Activated naive CD8-positive, alpha-beta T cell (primary cell): ENCODE data around the gene DNM3.
"Not testable (repeated sequence)": the region's sequence is repeated elsewhere in the genome, so short reads cannot be mapped to it uniquely, and the experiment has no call there.

Source experiments
- H3K27ac Mint-ChIP-seq: one replicate; pipeline ENCODE4 v1.8.0; 2021; ENCODE audit warnings: mixed read lengths
- H3K27me3 Mint-ChIP-seq: one replicate; pipeline ENCODE4 v1.8.0; 2021; ENCODE audit warnings: mixed read lengths
- H3K36me3 Mint-ChIP-seq: one replicate; pipeline ENCODE4 v1.8.0; 2021; ENCODE audit warnings: mixed read lengths
- H3K4me1 Mint-ChIP-seq: one replicate; pipeline ENCODE4 v1.8.0; 2021; ENCODE audit warnings: low read depth, mixed read lengths
- H3K4me3 Mint-ChIP-seq: one replicate; pipeline ENCODE4 v1.8.0; 2021; ENCODE audit warnings: mild to moderate bottlenecking, mixed read lengths
- H3K9me3 Mint-ChIP-seq: one replicate; pipeline ENCODE4 v1.8.0; 2021; ENCODE audit warnings: low read depth, mixed read lengths

DNM3 gene

GRCh38 chr1:172071746-172072145 is 230.4 kb downstream of the DNM3 start:
- H3K36me3 Mint-ChIP-seq = peaks cover 3% of the 10 kb centered on the region
- no peaks in the 10 kb centered on the region for H3K9me3 Mint-ChIP-seq
- H3K27me3 Mint-ChIP-seq = no peaks in the 10 kb centered on the region
- H3K4me3 Mint-ChIP-seq = no peak overlapping the region
- H3K27ac Mint-ChIP-seq = no peak overlapping the region
- H3K4me1 Mint-ChIP-seq = no peaks in the 10 kb centered on the region

GRCh38 chr1:172079859-172080258 is 238.6 kb downstream of the DNM3 start:
- H3K27ac Mint-ChIP-seq, H3K4me1 Mint-ChIP-seq, H3K27me3 Mint-ChIP-seq, H3K9me3 Mint-ChIP-seq, H3K4me3 Mint-ChIP-seq: not testable (repeated sequence)
- H3K36me3 Mint-ChIP-seq = peaks cover 14% of the 10 kb centered on the region

GRCh38 chr1:172083191-172083590 is 241.9 kb downstream of the DNM3 start:
- Mint-ChIP-seq H3K27ac (no peak overlapping the region), H3K27me3 (no peaks in the 10 kb centered on the region), H3K9me3 (no peaks in the 10 kb centered on the region), H3K4me3 (no peak overlapping the region), H3K36me3 (peaks cover 14% of the 10 kb centered on the region), H3K4me1 (no peaks in the 10 kb centered on the region)

DNA sequence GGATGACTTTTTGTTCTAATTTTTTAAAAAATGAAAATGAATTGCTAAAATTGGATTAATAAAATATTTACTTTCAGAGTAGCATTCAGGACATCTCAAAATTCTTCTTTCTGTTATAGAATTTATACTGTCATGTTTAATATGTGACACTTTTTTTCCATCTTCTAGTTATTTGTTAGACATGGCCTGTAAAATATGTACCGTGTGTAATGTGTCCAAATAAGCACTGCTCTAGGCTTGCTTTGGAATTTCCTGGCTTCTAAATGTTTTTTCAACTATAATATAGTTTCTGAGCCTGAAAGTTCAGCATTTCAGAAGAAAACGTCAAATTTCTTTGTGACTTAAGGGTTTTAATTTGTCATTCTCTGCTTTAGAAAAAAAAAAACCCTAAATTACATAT is 243.6 kb downstream of the DNM3 start:
- Mint-ChIP-seq H3K9me3 (no peaks in the 10 kb centered on the region), H3K27me3 (no peaks in the 10 kb centered on the region), H3K36me3 (peaks cover 10% of the 10 kb centered on the region), H3K4me3 (no peak overlapping the region), H3K27ac (no peak overlapping the region), H3K4me1 (no peaks in the 10 kb centered on the region)

- H3K36me3 Mint-ChIP-seq = peaks cover 10% of the 10 kb centered on the region
- no peak overlapping the region for H3K4me3 Mint-ChIP-seq
- no peaks in the 10 kb centered on the region for H3K27me3 Mint-ChIP-seq
- peaks cover 4% of the 10 kb centered on the region for H3K4me1 Mint-ChIP-seq
- H3K27ac Mint-ChIP-seq = no peak overlapping the region
- no peaks in the 10 kb centered on the region for H3K9me3 Mint-ChIP-seq
Observed at GRCh38 chr1:172085317-172085716, 244.0 kb downstream of the DNM3 start.

- Mint-ChIP-seq H3K4me3 (no peak overlapping the region), H3K27ac (no peak overlapping the region), H3K27me3 (no peaks in the 10 kb centered on the region), H3K36me3 (peaks cover 10% of the 10 kb centered on the region), H3K9me3 (no peaks in the 10 kb centered on the region), H3K4me1 (peaks cover 4% of the 10 kb centered on the region)
Observed at GRCh38 chr1:172086137-172086536, 244.8 kb downstream of the DNM3 start.

- H3K9me3 Mint-ChIP-seq = no peaks in the 10 kb centered on the region
- H3K27ac Mint-ChIP-seq = no peak overlapping the region
- H3K4me1 Mint-ChIP-seq = peaks cover 4% of the 10 kb centered on the region
- peaks cover 3% of the 10 kb centered on the region for H3K36me3 Mint-ChIP-seq
- H3K4me3 Mint-ChIP-seq = no peak overlapping the region
- H3K27me3 Mint-ChIP-seq = no peaks in the 10 kb centered on the region
Observed at GRCh38 chr1:172088256-172088655, 247.0 kb downstream of the DNM3 start.

DNA sequence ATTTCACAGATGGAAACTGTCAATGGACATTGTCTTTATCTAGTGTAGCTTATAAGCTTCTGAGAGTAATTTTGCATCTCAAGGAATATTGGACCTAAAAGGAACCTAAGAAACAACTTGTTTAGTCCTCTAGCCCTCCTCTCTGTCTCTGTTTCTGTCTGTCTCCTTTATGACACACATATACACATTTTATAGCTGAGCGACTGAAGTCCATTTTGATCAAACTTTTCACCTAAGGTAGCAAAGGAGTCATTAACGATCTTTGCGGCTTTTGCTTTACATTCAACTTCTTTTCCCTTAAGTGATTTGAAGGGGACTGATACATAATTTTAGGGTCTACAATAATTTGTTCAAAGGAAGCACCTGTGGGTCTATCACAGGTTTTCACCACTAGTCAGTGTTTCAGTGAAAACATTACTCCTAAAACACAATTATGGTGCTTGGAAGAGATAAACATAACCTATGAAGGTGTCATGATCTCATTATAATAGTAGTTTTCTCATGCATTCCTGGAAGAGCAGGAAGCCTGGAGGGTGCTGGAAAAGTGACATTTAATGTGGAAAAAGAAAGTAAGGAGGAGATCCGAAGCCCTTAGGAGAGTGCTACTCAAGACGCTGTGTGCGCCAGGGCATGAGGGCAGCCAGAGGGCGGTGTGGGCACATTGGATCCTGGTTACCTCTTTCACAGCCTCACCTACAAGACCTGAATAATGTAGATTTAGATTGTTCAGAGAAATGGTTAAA is 248.6 kb downstream of the DNM3 start:
- no peak overlapping the region for H3K4me3 Mint-ChIP-seq
- H3K27ac Mint-ChIP-seq = no peak overlapping the region
- no peaks in the 10 kb centered on the region for H3K36me3 Mint-ChIP-seq
- H3K4me1 Mint-ChIP-seq = peaks cover 4% of the 10 kb centered on the region
- no peaks in the 10 kb centered on the region for H3K27me3 Mint-ChIP-seq
- H3K9me3 Mint-ChIP-seq = no peaks in the 10 kb centered on the region

DNA sequence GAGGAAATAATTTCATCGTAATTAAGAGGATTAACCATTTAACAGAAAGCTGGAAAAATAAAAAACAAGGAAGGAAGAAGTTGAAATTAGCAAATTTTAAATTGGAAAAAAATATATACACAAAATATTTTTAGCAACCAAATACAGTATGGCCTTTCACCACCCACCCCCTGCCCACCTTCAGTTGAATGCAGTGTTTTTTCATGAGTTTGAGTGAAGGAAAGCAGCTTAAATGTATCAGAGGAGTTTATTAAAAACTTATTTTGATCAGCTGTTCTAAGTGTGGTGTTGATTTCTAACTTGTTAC is 249.2 kb downstream of the DNM3 start:
- Mint-ChIP-seq H3K27me3 (no peaks in the 10 kb centered on the region), H3K4me3 (no peak overlapping the region), H3K27ac (no peak overlapping the region), H3K36me3 (no peaks in the 10 kb centered on the region), H3K9me3 (no peaks in the 10 kb centered on the region), H3K4me1 (peaks cover 4% of the 10 kb centered on the region)

DNA sequence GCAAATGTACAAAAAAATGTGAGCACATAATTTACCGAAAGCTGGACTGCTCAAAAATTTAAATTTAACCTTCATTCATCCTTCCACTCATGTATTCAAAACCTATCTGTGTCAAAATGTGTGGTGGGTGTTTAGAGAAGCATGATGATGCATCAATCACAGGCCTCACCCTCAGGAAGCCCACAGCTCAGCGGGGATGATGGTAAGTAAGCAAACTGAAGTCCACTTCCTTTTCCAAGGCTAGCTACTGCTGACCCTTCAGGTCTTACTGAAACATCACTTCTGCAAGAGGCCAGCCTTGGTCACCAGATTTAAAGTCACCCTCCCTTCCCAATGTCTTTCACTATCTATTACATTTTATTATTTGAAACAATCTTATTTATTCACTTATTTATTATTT is 254.5 kb downstream of the DNM3 start:
- H3K9me3 Mint-ChIP-seq = no peaks in the 10 kb centered on the region
- no peak overlapping the region for H3K4me3 Mint-ChIP-seq
- no peaks in the 10 kb centered on the region for H3K27me3 Mint-ChIP-seq
- peaks cover 5% of the 10 kb centered on the region for H3K36me3 Mint-ChIP-seq
- no peaks in the 10 kb centered on the region for H3K4me1 Mint-ChIP-seq
- no peak overlapping the region for H3K27ac Mint-ChIP-seq

DNA sequence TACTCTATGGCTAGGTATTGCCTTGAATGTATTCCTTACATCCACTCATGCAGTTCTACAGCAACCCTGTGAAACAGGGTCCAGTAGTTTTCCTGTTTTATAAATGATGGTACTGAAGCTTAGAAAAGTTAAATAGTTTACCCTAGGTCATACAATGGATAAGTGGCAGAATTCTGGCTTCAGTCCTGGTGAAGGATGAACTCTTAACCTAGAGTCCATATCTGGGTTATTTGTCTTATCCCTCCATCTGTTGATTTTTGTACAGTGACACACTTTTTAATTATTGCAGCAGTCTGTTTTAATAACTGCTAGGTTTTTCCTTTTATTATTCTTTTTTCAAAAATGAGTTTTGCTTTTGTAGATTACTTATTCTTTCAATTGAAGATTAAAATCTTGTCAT is 263.9 kb downstream of the DNM3 start:
- no peaks in the 10 kb centered on the region for H3K4me1 Mint-ChIP-seq
- no peaks in the 10 kb centered on the region for H3K27me3 Mint-ChIP-seq
- H3K4me3 Mint-ChIP-seq = no peak overlapping the region
- H3K27ac Mint-ChIP-seq = no peak overlapping the region
- no peaks in the 10 kb centered on the region for H3K9me3 Mint-ChIP-seq
- H3K36me3 Mint-ChIP-seq = no peaks in the 10 kb centered on the region

DNA sequence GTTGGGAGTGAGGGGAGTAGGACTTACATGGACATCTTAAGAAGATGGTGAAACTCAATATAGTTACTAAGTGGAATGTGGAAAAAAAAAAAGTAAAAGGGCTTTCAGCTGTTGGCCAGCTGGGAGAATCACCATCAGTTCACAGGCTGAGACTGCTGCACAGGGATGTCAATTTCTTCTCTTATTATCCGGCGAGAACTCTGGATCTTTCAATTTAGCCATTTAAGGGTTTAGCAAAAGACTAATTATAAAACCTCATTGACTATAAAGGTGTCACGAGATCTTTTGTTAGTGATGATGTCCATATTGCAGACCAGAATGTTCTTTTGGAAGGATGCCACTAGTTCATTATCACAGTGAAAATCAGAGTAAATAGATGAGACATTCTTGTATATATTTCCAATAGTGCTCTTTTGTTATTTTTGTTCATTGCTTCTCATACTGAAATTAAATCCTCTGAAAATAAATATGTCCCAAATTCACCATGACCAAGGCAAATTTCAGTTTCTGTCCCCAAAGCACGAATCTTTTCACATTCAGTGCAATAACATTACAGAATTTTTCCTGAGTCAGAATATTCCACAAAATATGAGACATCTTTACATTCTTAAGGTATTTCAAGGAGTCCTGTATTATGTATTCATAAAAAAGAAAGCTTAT is 266.1 kb downstream of the DNM3 start:
- no peak overlapping the region for H3K27ac Mint-ChIP-seq
- no peaks in the 10 kb centered on the region for H3K27me3 Mint-ChIP-seq
- no peak overlapping the region for H3K4me3 Mint-ChIP-seq
- H3K9me3 Mint-ChIP-seq = no peaks in the 10 kb centered on the region
- H3K36me3 Mint-ChIP-seq = no peaks in the 10 kb centered on the region
- no peaks in the 10 kb centered on the region for H3K4me1 Mint-ChIP-seq

GRCh38 chr1:172108161-172108893 is 267.0 kb downstream of the DNM3 start:
- Mint-ChIP-seq H3K4me1 (no peaks in the 10 kb centered on the region), H3K9me3 (no peaks in the 10 kb centered on the region), H3K27ac (no peak overlapping the region), H3K36me3 (no peaks in the 10 kb centered on the region), H3K4me3 (no peak overlapping the region), H3K27me3 (no peaks in the 10 kb centered on the region)

DNA sequence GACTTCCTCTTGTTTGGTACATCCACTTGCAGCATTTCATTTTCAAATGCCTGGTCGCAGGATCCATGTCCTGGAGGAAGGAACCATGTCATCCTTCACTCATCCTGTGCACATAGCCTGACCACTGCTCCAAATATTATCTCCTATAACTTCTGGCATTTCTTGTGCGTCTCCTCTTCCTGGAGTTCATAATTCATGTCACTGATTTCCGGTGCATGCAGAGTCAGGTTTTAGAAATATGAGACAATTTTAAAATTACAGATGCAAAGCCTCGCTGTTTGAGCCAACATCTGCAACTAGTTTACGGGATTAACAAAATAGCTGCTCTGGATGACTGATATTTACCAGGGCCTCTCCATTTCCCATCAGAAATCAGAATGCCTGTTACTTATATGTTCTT is 268.1 kb downstream of the DNM3 start:
- H3K27me3 Mint-ChIP-seq = no peaks in the 10 kb centered on the region
- H3K27ac Mint-ChIP-seq = no peak overlapping the region
- no peaks in the 10 kb centered on the region for H3K9me3 Mint-ChIP-seq
- no peaks in the 10 kb centered on the region for H3K4me1 Mint-ChIP-seq
- no peaks in the 10 kb centered on the region for H3K36me3 Mint-ChIP-seq
- H3K4me3 Mint-ChIP-seq = no peak overlapping the region

DNA sequence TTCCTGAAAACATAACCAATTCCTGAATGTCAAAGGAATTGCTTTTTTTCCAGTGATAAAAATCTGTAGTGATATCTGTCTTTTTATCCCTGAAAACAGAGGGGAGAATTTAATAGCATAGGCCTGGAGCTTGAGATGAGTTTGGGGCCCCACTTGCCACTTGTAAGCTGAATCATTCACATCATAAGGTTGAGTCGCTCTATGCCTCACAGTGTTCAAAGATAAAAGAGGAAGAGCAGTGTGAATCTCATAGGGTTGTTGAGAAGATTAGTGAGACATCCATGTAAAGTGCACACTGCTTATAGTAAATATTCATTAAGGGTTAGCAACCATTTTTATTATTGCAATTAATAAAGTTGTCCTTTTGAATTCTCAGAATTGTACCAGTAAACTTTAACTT is 271.3 kb downstream of the DNM3 start:
- no peaks in the 10 kb centered on the region for H3K9me3 Mint-ChIP-seq
- H3K36me3 Mint-ChIP-seq = no peaks in the 10 kb centered on the region
- no peak overlapping the region for H3K27ac Mint-ChIP-seq
- peaks cover 8% of the 10 kb centered on the region for H3K4me1 Mint-ChIP-seq
- H3K27me3 Mint-ChIP-seq = no peaks in the 10 kb centered on the region
- H3K4me3 Mint-ChIP-seq = no peak overlapping the region
